OCI-M1 (cell line): ENCODE results near the gene SPATA2L.
"Not testable (repeated sequence)": the region's sequence is repeated elsewhere in the genome, so short reads cannot be mapped to it uniquely, and the experiment has no call there.

Experiments
- DNase-seq: peaks from one replicate; lab custom pipeline; 2025; lab: John Stamatoyannopoulos, UW

Gene SPATA2L

DNA sequence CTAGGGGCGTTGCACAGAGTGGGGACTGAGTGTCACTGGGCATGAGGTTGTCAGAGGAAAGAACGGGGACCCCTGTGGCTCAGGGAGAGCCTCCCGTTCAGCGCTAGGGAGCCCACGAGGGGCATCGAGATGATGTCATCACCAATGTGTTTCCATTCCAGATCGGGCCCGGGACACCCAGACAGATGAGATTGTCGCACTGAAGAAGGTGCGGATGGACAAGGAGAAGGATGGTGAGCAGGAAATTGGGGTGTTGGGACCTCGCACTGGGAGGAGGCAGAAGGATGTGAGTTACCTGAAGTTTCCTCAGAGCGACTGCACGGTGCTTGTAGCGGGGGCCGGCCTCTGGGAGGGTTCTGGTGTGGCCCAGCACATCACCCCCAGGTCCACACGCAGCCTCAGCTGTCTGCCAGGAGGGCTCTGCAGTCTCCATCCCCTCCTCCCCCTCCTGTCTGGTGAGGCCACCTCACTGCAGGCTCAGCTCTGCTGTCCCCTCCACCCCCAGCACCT is 11.1 kb downstream of the SPATA2L start:
- DNase-seq: no peak

DNA sequence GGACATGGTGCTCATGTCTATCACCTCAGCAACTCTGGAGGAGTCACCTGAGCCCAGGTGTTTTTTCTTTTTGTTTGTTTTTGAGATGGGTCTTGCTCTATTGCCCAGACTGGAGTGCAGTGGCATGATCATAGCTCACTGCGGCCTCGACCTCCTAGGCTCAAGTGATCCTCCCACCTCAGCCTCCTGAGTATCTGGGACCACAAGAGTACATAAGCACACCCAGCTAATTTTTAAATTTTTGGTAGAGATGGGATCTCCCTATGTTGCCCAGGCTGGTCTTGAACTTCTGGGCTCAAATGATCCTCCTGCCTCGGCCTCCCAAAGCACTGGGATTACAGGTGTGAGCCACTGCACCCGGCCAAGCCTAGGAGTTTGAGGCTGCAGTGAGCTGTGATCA is 11.9 kb downstream of the SPATA2L start:
- not testable (repeated sequence) for DNase-seq

DNA sequence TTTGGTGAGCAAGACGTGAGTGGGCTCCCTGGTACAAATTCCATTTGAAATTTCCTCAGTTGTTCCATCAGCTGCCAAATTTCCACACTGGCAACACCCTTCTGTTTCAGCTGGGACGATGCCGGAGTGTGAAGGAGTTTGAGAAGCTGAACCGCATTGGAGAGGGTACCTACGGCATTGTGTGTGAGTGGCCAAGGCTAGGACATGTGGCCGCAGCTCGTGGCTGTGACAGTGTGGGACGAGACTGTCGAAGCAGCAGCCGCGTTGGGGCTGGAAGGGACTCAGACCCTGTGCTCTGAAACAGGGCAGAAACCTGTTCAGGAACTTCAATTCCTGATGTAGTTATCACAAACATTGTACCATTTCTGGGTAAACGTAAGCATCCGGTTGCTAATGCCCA is 12.4 kb downstream of the SPATA2L start:
- DNase-seq: no peak

DNA sequence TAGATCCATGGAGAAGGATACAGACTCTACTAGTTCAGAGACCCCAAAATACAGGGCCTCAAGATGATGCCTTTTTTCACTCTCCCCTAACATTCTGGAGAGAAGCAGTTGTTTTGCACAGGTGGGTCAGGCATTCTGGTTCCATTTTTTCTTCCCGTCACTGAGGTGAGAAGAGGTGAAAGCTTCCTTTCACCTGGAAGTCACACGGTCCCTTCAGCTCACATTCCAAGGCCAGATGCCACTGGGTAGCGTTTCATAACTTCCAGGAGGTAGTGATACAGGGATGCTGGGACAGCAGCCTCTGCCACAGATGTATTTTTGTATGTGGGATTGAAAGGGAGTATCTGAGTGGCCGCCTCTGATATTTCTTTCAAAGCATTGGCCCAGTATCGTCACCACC is 13.1 kb downstream of the SPATA2L start:
- no peak for DNase-seq

DNA sequence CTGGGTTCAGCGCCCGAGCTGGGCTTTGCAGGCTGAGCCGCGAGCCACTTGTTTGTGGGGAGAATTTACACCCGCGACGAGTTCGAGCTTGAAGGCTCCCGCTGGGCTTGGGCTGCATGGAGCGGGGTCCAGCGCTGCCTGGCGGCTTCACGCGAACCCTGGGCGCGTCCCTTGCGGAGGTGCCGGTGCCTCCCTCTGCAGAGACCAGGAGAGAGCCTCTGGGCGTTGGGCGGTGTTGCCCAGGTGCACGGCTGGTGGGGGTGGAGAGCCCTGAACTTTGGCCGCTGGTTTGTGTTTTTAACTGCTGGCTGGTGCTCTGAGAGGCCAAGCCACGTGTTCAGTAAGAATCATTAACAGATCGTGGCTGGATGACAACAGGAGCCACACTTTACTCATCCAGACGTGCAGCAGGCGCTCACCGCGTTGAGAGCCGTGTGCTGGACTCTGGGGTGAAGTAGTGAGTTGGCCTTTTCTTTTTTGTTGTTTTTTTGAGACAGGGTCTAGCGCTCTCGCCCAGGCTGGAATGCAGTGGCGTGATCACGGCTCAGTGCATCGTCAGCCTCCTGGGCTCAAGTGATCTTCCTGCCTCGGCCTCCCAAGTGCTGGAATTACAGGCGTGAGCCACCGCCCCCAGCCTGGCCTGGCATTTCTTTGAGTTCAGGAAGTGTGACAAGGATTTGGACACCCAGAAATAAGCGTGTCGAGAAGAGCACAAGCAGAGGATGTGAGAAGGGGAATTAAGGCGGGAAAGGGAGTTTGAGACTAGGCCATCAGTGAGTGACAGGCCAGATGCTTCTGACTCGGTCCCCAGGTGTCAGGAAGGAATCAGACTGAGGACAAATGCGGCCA is 14.2 kb downstream of the SPATA2L start:
- DNase-seq: peak; percentile 60

DNA sequence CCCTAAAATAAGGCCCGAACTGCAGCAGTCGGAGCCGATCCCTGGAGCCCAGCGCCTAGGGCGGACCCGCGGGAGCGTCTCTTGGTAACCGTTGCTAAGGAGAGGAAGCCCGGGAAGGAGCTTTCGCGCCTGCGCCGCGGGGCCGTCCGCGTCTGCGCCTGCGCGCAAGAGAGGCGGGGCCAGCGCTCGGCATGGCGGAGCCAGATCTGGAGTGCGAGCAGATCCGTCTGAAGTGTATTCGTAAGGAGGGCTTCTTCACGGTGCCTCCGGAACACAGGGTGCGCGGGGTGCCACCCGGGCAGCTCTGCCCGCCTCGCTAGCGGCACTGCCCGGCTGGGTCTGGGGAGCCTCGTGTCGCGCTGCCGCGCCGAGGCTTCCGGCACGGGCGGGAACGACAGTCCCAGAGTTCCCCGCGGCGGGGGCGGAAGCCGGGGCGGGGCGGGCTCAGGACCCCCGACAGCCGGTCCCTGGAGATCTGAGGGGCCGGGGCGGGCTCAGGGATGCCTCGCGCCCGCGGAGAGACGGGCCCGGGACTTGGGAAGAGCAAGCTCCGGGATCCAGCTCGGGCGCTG is 14.9 kb downstream of the SPATA2L start, which contains the start of gene CDK10:
Gene CDK10, plus strand, starts transcription at position 170 of the 572 bp plus-strand sequence. Its CDS starts 22 bp downstream, at position 192.
- peak; percentile 97 for DNase-seq

DNA sequence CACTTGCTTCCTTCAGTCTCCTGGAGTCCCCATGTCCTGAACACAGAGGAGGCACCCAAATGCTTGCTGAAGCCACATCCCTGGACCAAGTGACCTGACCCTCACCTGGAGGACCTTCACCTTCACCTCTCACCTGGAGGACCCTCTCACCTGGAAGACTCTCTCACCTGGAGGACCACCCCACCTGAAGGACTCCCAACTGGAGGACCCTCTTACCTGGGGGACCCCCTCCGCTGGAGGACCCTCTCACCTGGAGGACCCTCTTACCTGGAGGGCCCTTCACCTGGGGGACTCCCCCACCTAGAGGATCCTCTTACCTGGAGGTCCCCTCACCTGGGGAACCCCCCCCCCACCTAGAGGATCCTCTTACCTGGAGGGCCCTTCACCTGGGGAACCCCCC is 15.6 kb downstream of the SPATA2L start:
- DNase-seq: no peak

DNA sequence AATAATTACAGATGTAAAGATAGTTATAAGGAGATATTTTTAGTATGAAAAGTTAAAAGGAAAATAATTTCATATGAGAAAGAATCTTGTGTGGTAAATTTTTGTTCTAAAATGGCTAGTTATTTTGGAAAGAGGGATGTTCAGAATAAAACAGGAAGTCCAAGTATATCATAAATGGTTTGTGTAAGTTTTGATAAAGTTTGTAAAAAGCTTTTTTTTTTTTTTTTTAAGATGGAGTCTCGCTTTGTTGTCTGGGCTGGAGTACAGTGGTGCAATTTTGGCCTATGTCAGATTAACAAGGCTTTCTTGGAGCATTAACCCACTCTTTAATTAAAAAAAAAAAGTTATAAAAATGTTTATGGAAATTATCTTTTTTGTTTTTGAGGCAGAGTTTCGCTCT is 23.2 kb downstream of the SPATA2L start:
- peak; percentile 46 for DNase-seq

DNA sequence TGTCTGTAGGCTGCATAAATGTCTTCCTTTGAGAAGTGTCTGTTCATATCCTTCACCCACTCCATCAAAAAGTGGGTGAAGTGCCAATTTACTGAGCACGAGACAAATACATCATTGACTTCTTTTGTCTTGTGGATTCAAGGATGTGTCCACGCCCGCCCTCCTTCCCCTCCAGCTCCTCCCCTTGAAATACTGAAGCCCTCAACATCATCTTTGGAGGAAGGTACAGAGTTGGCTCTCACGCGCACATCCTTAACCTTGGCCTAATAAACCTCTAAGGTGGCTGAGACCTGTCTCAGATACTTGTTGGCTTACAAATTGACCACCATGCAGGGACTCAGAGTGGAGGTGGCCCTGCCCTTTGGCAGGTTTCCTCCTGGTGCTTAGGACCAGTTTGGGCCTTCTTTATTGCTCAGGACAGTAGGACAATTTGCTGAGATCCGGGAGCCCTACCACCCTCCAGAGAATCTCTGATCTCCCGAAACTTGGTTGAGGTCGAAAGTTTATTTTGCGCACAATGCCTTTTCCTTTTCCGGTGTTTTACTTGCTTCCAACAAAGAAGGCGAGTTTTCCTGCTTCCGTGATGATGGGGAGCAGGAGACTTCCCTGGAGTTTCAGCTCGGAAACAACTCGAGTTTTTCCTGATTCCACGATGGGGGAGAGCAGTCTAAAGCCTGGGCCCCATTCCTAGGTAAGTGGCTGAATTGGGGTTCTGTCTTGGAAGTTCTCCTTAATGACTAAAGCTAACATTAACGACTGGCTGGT is 29.1 kb downstream of the SPATA2L start:
- no peak for DNase-seq

DNA sequence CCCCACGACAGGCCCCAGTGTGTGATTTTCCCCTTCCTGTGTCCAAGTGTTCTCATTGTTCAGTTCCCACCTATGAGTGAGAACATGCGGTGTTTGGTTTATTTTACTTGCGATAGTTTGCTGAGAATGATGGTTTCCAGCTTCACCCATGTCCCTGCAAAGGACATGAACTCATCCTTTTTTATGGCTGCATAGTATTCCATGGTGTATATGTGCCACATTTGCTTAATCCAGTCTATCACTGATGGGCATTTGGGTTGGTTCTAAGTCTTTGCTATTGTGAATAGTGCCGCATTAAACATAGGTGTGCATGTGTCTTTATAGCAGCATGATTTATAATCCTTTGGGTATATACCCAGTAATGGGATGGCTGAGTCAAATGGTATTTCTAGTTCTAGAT is 29.9 kb downstream of the SPATA2L start:
- not testable (repeated sequence) for DNase-seq

DNA sequence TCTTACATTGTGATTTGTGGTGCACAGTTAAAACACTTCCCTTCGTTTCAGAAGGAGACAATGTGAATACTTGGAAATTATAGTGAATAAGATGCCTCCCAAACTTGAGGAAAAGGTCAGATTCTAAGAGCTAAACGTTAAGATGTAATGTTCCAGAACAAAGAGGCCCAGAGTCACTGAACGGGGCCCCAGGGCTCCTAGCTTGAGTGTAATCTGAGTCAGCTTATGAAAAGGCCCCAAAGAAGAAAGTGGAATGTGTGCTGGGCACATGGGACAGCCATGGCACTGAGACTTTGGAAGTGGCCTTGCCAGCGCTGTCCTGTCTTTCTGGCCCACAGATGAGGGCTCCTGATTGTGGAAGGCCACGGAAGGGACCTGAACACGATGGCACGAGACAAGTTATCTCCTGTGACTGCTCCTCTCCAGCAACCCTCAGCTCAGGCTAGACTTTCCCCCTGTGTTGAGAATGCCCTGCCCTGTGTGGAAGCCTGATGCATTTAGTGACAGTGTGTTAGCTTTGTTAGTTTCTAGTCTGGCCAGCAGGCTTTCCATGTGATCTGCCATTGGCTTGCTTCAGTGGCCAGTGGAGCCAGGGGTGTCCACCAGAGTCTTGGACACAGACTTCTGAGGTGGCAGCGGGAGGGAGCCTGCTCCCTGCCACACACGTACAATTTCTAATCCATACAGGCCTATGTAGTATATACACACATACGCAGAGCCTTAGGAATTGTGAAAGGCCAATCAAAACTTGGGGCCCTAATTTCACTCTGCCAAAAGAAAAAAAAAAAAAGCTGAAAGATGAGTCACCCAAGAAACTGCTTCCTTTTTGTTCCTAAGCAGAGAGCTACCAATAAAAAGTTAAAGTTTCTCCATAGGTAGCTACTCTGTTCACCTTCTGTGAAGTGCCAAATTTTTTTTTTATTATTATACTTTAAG is 30.7 kb downstream of the SPATA2L start:
- DNase-seq: no peak

DNA sequence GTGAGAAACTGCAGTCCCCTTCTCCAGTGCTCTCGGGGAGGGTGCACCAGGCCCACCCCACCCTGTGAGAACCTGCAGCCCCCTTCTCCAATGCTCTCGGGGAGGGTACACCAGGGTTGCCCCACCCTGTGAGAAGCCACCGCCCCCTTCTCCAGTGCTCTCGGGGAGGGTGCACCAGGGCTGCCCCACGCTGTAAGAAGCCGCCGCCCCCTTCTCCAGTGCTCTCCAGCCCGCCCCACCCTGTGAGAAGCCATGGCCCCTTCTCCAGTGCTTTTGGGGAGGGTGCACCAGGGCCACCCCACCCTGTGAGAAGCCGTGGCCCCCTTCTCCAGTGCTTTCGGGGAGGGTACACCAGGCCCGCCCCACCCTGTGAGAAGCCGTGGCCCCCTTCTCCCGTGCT is 31.8 kb downstream of the SPATA2L start:
- no peak for DNase-seq

DNA sequence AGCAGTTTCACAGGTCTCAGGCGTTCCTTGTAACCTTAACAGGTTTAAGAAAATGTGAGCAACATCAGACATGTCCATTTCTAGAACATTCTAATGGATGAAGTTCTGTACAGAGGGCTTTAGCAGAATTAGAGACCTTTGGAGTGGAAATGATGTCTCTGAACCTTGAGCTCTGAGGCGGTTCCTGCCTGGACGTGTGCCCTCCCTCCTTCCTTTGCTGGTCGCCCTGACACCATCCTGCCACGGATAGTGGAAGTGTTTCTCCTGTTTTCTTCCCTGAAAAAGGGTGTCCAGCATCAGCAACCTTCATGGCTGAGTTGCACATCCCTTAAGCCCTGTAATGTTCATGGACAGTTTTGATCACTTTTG is 32.7 kb downstream of the SPATA2L start:
- no peak for DNase-seq

DNA sequence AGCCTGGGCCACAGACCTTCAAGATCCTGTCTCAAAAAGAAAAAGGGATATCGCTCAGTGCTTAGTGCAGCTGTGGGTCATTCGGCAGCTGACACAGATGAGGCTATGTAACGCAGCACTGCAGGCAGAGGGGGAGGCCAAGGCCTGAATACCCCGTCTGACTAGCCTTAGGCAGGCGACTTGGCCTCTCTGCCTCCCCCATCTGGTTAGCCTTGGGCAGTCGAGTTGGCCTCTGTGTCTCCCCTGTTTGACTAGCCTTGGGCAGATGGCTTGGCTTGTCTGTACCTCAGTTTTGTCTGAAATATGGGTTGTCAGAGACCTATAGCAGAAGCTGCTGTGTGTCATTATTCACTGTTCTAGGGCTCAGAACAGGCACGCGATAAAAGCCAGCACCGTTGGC is 33.9 kb downstream of the SPATA2L start:
- DNase-seq: no peak

DNA sequence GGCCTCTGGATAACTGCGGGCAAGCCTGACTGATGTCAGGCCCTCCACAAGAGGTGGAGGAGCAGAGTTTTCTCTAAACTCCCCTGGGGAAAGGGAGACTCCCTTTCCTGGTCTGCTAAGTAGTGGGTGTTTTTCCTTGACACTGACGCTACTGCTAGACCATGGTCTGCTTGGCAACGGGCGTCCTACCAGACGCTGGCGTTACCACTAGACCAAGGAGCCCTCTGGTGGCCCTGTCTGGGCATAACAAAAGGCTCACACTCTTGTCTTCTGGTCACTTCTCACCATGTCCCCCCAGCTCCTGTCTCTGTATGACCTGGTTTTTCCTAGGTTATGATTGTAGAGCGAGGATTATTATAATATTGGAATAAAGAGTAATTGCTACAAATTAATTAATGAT is 34.5 kb downstream of the SPATA2L start:
- DNase-seq: peak; percentile 62

DNA sequence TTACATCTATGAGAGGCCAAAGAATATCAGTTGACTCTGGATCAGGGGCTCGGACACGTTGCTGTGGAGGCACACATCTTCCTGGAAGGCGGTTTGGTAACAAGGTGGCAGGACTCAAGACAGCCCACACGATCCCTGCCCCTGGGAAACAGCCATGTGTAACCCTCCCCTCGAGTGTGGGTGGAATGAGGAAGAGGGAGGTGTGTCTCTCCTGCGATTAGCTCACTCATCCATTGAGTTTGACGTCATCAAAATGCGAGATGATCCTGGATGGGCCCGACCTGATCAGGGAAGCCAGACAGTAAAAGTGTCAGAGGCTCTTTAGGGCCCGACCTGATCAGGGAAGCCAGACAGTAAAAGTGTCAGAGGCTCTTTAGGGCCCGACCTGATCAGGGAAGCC is 37.3 kb downstream of the SPATA2L start:
- DNase-seq: not testable (repeated sequence)

DNA sequence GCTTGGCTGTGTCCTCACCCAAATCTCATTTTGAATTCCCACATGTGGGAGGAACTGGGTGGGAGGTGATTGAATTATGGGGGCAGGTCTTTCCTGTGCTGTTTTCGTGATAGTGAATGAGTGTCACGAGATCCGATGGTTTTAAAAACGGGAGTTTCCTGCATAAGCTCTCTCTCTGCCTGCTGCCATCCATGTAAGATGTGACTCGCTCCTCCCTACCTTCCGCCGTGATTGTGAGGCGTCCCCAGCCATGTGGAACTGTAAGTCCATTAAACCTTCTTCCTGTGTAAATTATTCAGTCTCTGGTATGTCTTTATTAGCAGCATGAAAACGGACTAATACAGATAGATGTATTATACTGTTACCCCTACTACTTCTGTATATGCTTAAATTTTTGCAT is 40.3 kb downstream of the SPATA2L start:
- no peak for DNase-seq

DNA sequence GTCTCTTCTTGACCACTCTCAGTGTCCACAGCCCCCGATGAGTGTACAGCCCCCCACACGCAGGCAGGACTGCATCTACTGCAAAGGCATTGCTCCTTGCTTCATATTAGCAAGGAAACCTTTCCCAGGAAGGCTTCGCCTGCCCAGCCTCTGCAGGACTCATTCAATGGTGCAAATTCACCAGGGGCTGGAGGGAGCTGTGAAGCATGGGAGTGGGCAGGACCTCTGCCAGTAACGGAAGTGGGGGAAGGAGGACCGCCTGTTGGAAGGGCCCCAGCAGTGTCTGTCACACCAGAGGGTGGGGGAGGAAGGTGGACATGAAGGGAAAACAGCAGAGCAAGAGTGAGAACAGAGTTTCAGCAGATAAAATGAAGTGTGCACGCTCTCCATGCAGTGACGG is 41.4 kb downstream of the SPATA2L start:
- no peak for DNase-seq

DNA sequence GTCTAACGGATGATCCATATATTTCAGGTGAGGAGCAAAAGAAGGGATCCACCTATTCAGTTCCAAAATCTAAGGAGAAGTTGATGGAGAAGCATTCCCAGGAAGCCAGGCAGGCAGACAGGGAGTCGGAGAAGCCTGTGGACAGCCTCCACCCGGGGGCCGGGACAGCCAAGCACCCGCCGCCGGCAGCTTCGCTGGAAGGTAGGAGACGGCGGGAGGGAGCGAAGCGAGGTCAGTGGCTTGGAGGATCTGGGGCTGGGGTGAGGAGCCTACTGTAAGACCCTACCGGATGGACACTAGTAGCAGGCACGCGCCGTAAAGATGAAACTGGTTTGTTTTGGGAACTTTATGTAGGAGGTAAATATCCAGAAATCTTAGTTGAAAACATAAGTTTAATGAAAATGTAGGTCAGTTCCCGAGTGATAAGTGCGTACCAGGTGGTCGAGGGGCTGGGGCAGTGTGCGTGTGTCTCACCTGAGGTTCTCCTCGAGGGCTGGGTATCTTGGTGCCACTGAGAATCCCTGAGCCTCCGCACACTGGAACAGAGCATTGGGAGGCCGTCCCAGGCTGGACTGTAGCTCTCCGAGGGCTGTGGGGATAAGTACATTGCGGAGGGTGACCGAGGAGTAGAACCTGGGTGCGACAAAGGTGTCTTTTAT is 43.2 kb downstream of the SPATA2L start:
- peak; percentile 53 for DNase-seq

DNA sequence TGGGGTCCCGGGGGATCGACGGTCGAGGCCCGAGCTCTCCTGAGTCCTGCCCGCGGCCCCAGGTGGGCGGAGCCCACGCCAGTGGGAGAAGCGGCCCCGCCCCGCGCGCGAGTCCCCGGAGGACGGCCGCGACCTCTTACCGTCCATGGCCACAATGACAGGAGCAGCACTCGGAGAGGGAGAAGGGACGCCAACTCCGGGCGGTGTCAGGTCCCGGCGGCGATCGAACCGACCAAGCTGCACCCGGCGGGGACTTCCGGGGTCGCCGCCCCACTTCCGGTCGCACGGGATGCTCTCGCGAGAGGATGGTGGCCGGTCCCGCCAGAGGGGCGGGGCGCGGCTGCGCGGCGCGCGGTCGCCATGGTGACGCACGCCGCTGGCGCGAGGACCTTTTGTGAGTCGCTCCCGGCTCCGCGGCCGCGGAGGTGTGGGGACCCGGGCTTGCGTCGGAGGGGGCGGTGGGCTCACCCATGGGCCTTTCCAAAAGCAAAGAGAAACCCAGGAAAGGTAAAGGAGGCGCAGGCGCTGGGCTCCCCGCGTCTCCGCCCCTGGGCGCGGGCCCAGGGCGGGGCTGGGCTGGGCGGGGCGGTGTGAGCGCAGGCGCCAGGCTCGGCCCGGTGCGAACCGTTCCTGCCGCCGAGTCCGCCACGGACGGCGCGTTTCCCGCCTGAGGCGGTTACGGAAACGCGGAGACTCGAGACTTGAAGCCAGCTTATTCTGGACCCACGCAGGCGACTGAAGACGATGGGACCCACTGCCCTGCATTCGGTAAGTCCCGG is 43.9 kb downstream of the SPATA2L start, which contains the start of the genes CHMP1A and SPATA33:
Gene CHMP1A, minus strand, starts transcription at position 267 of the 779 bp plus-strand sequence. Its CDS starts 120 bp downstream, at position 147.
Gene SPATA33, plus strand, starts transcription at position 395 of the 779 bp plus-strand sequence. Its CDS starts 76 bp downstream, at position 471.
- peak; percentile 95 for DNase-seq
